ENCODE measurements around the gene NINJ2. TPM values are rescaled to one million over a fixed set of nuclear protein-coding genes. Genes with fewer than 3 reads are reported as not detected.

NINJ2 gene
- polyA plus RNA-seq, 6 donors from 2014 or later, result 9.6 to 28.9 (median 11.5) TPM

DNA sequence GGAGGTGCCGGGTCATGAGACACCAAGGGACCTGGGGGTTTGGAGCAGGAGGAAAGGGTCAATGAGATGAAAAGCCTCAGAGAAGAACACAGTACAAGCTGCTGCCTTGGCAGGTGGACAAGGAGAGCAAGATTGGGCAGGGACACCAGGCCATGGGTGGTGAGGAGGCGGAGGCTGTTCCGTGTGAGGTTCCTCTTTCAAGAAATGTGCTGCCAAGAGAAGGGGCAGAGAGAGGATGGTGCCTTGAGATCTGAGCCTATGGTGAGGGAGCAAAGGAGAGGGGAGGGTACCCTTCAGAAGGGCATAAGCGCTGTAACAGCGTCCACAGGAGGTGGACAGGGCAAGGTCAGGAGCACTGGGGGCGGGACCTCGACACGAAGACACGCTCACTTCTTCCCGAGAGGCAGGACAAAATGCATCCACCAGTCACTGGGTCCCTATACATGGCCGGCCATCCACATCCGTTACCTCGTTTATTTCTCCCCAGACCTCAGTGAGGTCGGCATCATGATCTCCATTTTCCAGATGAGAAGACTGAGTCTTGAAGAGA is 103.3 kb downstream of the NINJ2 start:
- H3K27me3 Mint-ChIP-seq, result peaks cover 6 to 9% (median 7%) of the 10 kb centered on the region in 3 donors
- H3K27ac Mint-ChIP-seq, result peak overlapping the region in 1 of 6 donors; percentile 50
- peaks cover 27 to 35% (median 32%) of the 10 kb centered on the region in 3 donors for H3K4me1 Mint-ChIP-seq
- H3K9me3 Mint-ChIP-seq, result no peaks in the 10 kb centered on the region
- ATAC-seq (ENCODE audit: low read depth in 2 of 2) (no peak), DNase-seq (no peak)
- no peaks in the 10 kb centered on the region for H3K36me3 Mint-ChIP-seq
- no peak overlapping the region for H3K4me3 Mint-ChIP-seq

DNA sequence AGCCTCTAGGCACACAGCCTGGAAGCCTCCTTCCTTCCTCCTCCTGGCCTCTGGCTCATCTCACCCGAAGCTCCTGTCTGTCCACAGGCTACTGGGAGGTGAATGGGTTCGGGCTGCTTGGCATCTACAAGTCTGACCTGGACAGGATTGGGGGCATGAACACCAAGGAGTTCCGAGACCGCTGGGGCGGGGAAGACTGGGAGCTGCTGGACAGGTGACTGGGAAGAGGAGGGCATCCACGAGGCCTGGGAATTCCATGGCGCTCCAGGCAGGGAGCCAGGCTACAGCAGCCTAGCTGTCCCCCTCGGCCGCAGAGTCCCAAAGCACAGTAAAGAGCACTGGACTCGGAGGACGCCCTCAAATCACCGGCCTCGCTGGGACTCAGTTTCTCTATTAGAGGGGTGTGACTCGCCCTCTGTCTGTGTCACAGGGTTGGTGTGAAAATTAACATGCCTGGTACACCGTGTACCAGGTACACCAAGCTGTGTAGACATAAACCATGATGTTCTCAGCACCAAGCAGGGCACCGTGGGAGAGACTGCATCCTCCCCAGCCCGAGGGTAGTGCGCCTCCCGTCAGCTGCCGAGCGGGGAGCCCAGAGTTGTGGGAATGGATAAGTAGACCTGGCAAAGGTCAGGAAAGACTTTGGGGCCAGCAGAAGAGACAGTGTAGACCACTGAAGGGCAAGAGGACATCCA is 103.9 kb downstream of the NINJ2 start:
- Mint-ChIP-seq H3K4me1 (peaks cover 26 to 34% (median 31%) of the 10 kb centered on the region in 3 donors), H3K27me3 (peaks cover 6 to 9% (median 7%) of the 10 kb centered on the region in 3 donors), H3K9me3 (no peaks in the 10 kb centered on the region), H3K27ac (peak overlapping the region in 1 of 6 donors; percentile 4), H3K4me3 (no peak overlapping the region), H3K36me3 (no peaks in the 10 kb centered on the region)
- no peak for DNase-seq
- ATAC-seq (ENCODE audit: low read depth in 2 of 2), result no peak

DNA sequence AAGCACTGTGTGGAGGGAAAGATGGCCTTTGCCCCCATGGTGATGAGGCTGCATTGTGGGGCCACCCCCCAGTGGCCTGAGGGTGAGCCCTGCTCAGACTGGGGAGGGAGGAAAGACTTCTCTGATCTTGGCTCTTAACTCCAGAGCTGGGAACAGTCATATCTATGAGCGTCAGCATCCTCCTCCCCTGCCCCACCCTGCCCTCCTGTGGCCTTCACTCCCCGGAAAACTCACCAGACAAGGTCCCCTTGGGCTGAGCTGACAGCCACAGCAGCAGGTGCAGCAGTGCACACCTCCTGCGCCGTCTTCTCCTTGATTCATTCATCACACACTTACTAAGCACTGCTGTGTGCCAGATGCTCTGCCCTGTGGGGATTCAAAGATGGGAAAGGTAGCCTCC is 104.7 kb downstream of the NINJ2 start:
- Mint-ChIP-seq H3K36me3 (no peaks in the 10 kb centered on the region), H3K4me3 (no peak overlapping the region), H3K27ac (peak overlapping the region in 1 of 6 donors; percentile 25), H3K9me3 (no peaks in the 10 kb centered on the region), H3K4me1 (peaks cover 23 to 29% (median 29%) of the 10 kb centered on the region in 3 donors), H3K27me3 (peaks cover 6 to 9% (median 7%) of the 10 kb centered on the region in 3 donors)
- no peak for ATAC-seq (ENCODE audit: low read depth in 2 of 2)
- DNase-seq, result no peak

DNA sequence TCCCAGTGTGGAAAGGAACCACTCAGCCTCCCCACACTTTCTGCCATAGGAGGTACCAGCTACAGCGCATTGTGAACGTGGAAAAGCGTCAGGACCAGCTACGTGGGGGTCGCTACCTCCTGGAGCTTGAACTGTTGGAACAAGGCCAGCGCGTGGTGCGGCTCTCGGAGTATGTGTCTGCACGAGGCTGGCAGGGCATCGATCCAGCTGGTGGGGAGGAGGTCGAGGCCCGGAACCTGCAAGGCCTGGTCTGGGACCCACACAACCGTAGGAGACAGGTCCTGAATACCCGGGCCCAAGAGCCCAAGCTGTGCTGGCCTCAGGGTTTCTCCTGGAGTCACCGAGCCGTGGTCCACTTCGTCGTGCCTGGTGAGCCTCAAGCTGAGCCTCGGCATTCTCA is 106.7 kb downstream of the NINJ2 start:
- Mint-ChIP-seq H3K27me3 (peaks cover 9 to 21% (median 12%) of the 10 kb centered on the region in 3 donors), H3K27ac (no peak overlapping the region), H3K4me1 (peaks cover 12 to 23% (median 19%) of the 10 kb centered on the region in 3 donors), H3K9me3 (no peaks in the 10 kb centered on the region), H3K4me3 (no peak overlapping the region), H3K36me3 (no peaks in the 10 kb centered on the region)
- no peak for ATAC-seq (ENCODE audit: low read depth in 2 of 2)
- no peak for DNase-seq

DNA sequence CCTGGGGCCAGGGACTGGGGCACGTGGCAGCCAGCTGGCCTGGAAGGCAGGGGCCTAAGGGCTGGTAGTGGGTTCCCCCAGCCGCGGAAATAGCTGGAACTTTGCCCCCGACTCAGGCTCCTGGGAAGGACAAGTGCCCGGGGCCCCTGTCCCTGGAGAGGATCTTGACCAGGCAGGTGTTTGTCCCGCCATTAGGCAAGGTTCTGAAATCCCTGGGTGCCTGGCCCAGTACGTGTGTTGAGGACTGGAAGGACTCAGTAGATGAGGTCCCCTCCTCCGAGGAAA is 109.3 kb downstream of the NINJ2 start:
- H3K27ac Mint-ChIP-seq, result no peak overlapping the region
- H3K4me3 Mint-ChIP-seq, result peak overlapping the region in 4 of 8 donors; percentile 61 to 86 (median 72)
- H3K4me1 Mint-ChIP-seq, result peaks cover 12 to 16% (median 15%) of the 10 kb centered on the region in 3 donors
- no peak for DNase-seq
- H3K27me3 Mint-ChIP-seq, result peaks cover 5 to 30% (median 15%) of the 10 kb centered on the region in 3 donors
- ATAC-seq (ENCODE audit: low read depth in 2 of 2), result no peak
- no peaks in the 10 kb centered on the region for H3K9me3 Mint-ChIP-seq
- H3K36me3 Mint-ChIP-seq, result no peaks in the 10 kb centered on the region

DNA sequence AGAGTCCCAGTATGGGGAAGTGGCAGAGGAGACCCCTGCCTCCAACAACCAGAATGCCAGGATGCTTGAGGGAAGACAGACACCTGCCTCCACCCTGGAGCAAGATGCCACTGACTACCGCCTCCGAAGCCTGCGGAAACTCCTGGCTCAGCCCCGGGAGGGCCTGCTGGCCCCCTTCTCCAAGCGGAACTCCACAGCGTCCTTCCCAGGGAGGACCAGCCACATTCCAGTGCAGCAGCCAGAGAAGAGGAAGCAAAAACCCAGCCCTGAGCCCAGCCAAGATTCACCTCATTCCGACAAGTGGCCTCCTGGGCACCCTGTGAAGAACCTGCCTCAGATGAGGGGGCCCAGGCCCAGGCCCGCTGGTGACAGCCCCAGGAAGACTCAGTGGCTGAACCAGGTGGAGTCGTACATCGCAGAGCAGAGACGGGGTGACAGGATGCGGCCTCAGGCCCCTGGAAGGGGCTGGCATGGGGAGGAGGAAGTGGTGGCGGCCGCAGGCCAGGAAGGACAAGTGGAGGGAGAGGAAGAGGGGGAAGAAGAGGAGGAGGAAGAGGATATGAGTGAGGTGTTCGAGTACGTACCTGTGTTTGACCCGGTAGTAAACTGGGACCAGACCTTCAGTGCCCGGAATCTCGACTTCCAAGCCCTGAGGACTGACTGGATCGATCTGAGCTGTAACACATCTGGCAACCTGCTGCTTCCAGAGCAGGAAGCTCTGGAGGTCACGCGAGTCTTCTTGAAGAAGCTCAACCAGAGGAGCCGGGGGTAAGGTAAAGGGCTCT is 109.8 kb downstream of the NINJ2 start:
- DNase-seq (no peak), ATAC-seq (ENCODE audit: low read depth in 2 of 2) (peak; percentile 14 to 51)
- peak overlapping the region in 6 of 8 donors; percentile 18 to 86 (median 72) for H3K4me3 Mint-ChIP-seq
- peaks cover 12 to 15% (median 15%) of the 10 kb centered on the region in 3 donors for H3K4me1 Mint-ChIP-seq
- no peaks in the 10 kb centered on the region for H3K36me3 Mint-ChIP-seq
- H3K27me3 Mint-ChIP-seq, result peaks cover 5 to 31% (median 16%) of the 10 kb centered on the region in 3 donors
- peak overlapping the region in 5 of 6 donors; percentile 21 to 91 (median 74) for H3K27ac Mint-ChIP-seq
- no peaks in the 10 kb centered on the region for H3K9me3 Mint-ChIP-seq

DNA sequence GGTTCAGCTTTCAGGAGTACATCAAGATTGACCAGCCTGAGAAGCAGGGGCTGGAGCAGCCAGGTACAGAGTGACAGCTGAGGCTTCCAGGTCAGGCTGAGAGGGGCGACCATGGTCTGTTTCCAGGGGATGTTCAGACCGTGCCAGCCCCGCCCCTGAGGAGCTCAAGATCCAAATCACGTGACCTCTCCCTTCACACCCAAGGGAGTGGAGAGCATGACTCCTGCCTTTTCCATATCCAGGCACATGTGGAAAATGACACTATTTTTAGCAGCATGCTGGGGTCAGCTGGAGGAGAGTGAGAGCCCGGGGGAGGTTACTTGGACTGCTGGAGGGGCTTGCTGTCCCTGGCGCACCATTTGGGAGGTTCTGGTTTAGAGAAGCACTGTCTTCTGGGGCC is 110.8 kb downstream of the NINJ2 start:
- ATAC-seq (ENCODE audit: low read depth in 2 of 2), result no peak
- Mint-ChIP-seq H3K4me3 (no peak overlapping the region), H3K4me1 (peaks cover 12 to 15% (median 15%) of the 10 kb centered on the region in 3 donors), H3K27me3 (peaks cover 5 to 37% (median 19%) of the 10 kb centered on the region in 3 donors), H3K36me3 (no peaks in the 10 kb centered on the region), H3K9me3 (no peaks in the 10 kb centered on the region), H3K27ac (peak overlapping the region in 3 of 6 donors; percentile 28 to 70 (median 38))
- DNase-seq, result no peak

DNA sequence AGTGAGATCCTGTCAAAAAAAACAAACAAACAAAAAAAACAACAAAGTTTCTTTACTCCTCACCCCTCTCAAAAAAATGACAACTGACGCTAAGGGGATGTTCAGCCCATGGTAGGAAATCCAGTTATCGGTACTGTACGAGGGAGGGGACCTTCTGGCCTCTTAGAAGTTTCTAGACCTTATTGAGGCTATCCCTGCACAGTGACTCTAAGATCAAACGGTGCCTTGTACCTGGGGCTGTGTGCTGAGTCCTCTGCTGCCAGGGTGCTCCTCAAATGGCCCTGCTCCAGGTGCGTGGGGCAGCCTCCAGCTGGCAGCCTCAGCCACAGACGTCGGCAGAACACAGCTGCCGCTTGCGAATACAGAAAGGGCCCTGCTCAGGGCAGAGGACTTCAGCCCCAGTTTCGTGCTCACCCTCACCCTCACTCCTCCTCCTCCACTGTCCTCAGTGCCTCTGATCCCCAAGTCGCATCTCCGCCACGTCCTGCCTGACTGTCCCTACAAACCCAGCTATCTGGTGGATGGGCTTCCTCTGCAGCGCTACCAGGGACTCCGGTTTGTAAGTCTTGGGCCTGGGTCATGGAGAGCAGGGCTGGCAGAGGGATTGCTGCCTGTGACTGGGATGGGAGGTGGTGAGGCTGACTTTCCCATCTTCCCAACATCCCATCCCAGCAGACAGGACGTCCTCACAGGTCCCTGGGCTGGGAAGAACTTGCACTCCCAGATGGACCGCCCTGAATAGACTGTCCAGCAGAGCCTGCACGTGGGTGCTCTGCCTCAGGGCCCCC is 112.6 kb downstream of the NINJ2 start:
- peak overlapping the region in 1 of 6 donors; percentile 11 for H3K27ac Mint-ChIP-seq
- no peaks in the 10 kb centered on the region for H3K36me3 Mint-ChIP-seq
- H3K4me1 Mint-ChIP-seq, result peaks cover 15 to 23% (median 17%) of the 10 kb centered on the region in 3 donors
- H3K9me3 Mint-ChIP-seq, result no peaks in the 10 kb centered on the region
- peaks cover 9 to 53% (median 31%) of the 10 kb centered on the region in 3 donors for H3K27me3 Mint-ChIP-seq
- H3K4me3 Mint-ChIP-seq, result no peak overlapping the region
- no peak for ATAC-seq (ENCODE audit: low read depth in 2 of 2)
- no peak for DNase-seq

DNA sequence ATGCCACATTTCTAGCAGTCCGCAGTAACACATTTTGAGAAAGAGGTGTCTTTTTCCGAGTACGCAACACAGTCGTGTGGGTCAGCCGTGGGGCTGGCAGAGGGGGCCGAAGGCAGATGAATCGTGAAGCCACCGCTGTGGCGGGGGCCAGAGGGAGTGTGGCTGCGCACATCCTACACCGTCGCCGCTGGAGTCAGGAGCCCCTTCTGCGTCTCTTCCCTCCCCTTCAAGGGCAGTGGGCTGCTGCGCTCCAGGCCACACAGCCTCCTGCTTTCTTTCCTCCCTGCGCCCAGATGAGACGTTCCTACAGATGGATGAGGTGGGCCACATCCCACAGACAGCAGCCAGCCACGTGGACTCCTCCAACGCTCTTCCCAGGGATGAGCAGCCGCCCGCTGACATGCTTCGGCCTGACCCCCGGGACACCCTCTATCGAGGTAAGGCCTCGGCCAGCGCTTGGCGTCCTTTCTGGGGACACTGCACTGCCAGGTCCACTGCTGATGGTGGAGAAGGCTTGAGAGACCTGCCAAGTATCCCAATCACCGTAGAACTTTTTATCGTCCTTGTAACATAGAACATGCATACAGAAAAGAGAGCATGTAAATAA is 113.7 kb downstream of the NINJ2 start:
- Mint-ChIP-seq H3K4me3 (no peak overlapping the region), H3K27me3 (peaks cover 17 to 62% (median 40%) of the 10 kb centered on the region in 3 donors), H3K9me3 (peaks cover 0 to 3% (median 0%) of the 10 kb centered on the region in 7 donors), H3K4me1 (peaks cover 17 to 20% (median 18%) of the 10 kb centered on the region in 3 donors), H3K36me3 (peaks cover under 1 to 3% of the 10 kb centered on the region in 2 donors), H3K27ac (no peak overlapping the region)
- no peak for DNase-seq
- no peak for ATAC-seq (ENCODE audit: low read depth in 2 of 2)

DNA sequence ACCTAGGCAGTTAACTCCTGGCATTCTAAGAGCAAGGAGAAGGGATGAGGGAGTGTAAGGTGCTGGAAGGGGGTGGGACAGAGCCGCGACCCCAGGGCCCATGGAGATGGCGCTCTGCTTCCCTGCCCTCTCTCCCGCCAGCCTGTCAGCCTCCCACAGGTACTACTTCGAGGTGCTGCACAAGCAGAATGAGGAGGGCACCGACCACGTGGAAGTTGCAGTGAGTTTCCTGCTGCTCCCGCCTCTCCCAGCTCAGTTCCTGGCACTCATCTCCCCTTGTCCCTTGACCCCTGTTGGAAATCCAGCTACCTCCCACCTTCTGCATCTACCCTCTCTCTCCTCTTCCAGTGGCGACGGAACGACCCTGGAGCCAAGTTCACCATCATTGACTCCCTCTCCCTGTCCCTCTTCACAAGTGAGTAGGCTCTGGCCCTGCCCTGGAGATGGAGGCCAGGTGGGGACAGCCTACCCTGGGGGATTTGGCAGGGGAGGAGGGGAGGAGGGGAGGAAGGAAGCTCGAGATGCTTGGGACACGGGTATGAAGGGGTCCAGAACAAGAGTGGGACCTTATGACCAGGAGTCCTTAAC is 115.3 kb downstream of the NINJ2 start:
- H3K36me3 Mint-ChIP-seq, result peaks cover 5 to 9% of the 10 kb centered on the region in 2 donors
- H3K27me3 Mint-ChIP-seq, result peaks cover 21 to 72% (median 48%) of the 10 kb centered on the region in 3 donors
- ATAC-seq (ENCODE audit: low read depth in 2 of 2), result no peak
- DNase-seq, result no peak
- H3K4me1 Mint-ChIP-seq, result peaks cover 6 to 12% (median 7%) of the 10 kb centered on the region in 3 donors
- no peak overlapping the region for H3K27ac Mint-ChIP-seq
- no peak overlapping the region for H3K4me3 Mint-ChIP-seq
- H3K9me3 Mint-ChIP-seq, result peaks cover 0 to 3% (median 0%) of the 10 kb centered on the region in 7 donors

DNA sequence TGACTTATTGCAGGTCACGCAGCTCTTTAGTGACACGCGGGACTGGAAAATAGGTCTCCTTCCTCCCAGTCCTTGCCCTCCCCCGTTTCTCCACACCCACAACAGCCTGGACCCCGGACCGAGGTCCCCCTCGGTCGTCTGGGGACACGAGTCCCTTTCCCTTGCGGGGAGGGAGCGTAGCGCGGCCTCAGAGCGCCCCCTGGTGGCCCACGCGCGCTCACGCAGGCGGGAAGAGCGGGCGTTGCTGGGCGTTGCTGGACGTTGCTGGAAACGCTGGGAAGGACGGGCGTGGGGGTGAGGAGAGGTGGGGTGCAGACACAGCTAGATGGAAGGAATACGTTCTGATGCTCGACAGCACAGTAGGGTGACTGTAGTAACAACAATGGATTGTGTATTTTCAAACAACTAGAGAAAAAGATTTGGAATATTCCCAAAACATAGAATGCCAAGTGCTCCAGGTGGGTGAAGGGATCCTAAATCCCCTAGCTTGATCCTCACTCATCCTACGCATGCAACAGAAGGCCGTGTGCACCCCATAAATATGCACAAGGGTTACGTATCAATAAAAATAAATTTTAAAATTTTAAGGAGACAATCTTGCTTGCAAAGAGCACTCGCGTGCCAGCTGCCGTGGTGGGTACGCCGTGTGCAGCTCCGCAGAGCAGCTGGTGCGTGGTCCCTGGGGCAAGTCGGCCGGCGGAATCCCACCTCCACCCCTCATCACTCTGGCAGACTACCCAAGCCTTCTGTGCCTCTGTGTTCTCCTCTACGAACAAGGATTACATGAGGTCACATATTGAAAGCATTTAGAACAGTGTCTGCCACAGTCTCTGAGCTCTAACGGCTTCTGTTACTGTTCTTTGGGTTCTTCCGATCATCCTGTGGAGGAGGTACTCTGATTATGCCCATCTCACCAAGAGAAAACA is 116.1 kb downstream of the NINJ2 start:
- H3K4me3 Mint-ChIP-seq, result no peak overlapping the region
- H3K4me1 Mint-ChIP-seq, result peaks cover 4 to 8% (median 6%) of the 10 kb centered on the region in 3 donors
- peaks cover 21 to 72% (median 51%) of the 10 kb centered on the region in 3 donors for H3K27me3 Mint-ChIP-seq

More for the DNA sequence above, 116.1 kb downstream of the NINJ2 start:
- Mint-ChIP-seq H3K36me3 (peaks cover 5 to 9% of the 10 kb centered on the region in 2 donors), H3K27ac (peak overlapping the region in 1 of 6 donors; percentile 63), H3K9me3 (peaks cover 0 to 3% (median 0%) of the 10 kb centered on the region in 7 donors)
- ATAC-seq (ENCODE audit: low read depth in 2 of 2) (peak; percentile 47 to 50), DNase-seq (peak; percentile 29)
